Measurements from ENCODE around the gene BANF2.

Gene BANF2

DNA sequence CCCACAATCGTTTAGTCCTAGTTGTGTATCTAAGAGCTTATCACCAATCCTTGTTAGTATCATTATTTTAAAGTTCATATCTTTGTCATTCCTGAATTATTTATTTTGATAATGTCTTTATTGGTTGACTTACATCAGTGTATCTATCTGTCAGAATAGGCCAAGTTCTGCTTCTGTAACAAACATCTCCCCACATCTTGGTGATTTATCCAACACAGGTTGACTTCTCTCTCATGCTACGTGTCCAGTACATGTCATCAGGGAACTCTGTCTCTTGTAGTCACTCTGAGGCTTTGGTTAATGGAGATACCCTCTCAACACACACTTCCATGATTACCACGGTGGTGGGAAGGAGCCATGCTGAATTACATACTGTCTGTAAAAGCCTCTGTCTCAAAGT lies 38.4 kb downstream of the BANF2 start:
- TF ChIP-seq, protein P1, sequence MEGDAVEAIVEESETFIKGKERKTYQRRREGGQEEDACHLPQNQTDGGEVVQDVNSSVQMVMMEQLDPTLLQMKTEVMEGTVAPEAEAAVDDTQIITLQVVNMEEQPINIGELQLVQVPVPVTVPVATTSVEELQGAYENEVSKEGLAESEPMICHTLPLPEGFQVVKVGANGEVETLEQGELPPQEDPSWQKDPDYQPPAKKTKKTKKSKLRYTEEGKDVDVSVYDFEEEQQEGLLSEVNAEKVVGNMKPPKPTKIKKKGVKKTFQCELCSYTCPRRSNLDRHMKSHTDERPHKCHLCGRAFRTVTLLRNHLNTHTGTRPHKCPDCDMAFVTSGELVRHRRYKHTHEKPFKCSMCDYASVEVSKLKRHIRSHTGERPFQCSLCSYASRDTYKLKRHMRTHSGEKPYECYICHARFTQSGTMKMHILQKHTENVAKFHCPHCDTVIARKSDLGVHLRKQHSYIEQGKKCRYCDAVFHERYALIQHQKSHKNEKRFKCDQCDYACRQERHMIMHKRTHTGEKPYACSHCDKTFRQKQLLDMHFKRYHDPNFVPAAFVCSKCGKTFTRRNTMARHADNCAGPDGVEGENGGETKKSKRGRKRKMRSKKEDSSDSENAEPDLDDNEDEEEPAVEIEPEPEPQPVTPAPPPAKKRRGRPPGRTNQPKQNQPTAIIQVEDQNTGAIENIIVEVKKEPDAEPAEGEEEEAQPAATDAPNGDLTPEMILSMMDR (IDR thresholded peaks at IDR 0.05; ENCODE audit: low read depth, low read length), result no peak
- H3K4me3 ChIP-seq (ENCODE audit: low read depth, low read length), result no peak overlapping the region
- no peak for DNase-seq (ENCODE audit: low read depth, low spot score)
- in situ Hi-C loops (cut with HindIII; ENCODE audit: low sequenced_read_pairs), result no loop called here

DNA sequence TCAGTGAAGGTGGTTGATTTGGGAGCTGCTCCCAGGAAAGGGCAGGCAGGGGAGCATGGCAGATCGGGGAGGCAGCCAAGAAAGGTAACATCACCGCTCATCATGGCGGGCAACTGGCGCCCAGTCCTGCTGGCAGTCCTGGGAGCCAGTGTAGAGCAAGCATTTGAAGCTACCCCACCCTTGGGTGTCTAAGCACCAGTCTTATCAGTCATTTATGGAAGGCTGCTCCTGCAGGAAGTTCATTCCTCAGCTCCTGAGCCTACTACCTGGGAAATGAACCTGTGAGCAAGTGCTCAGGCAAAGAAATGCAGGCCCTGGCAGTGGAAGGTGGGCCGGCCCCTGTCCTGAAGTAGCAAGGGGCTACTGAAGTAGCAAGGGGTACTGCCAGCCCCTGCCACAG lies 41.5 kb downstream of the BANF2 start:
- no peak for DNase-seq (ENCODE audit: low read depth, low spot score)
- H3K4me3 ChIP-seq (ENCODE audit: low read depth, low read length), result no peak overlapping the region
- TF ChIP-seq, protein P1 (IDR thresholded peaks at IDR 0.05; ENCODE audit: low read depth, low read length), result no peak
- in situ Hi-C loops (cut with HindIII; ENCODE audit: low sequenced_read_pairs), result no loop called here

DNA sequence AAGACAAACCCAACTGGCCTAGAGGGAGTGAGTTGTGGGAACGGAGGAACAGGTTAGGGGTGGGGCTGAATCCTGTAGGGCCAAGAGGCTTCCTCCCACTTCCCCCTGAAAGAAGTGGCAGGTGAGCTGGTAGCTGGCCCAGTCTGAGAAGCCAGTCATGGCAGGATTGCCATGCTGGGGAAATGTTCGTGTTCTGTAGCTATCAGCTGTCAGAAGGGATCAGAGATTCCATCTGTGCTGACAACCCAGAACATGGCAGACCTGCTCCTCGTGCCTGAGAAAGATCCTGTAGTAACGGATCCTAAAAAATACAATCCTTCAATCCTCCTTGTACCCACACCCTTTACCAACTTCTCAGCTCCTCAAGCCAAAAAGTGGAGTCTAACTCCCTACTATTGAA lies 43.0 kb downstream of the BANF2 start:
- DNase-seq (ENCODE audit: low read depth, low spot score), result no peak
- in situ Hi-C loops (cut with HindIII; ENCODE audit: low sequenced_read_pairs), result no loop called here
- TF ChIP-seq, protein P1 (IDR thresholded peaks at IDR 0.05; ENCODE audit: low read depth, low read length), result no peak
- no peak overlapping the region for H3K4me3 ChIP-seq (ENCODE audit: low read depth, low read length)

DNA sequence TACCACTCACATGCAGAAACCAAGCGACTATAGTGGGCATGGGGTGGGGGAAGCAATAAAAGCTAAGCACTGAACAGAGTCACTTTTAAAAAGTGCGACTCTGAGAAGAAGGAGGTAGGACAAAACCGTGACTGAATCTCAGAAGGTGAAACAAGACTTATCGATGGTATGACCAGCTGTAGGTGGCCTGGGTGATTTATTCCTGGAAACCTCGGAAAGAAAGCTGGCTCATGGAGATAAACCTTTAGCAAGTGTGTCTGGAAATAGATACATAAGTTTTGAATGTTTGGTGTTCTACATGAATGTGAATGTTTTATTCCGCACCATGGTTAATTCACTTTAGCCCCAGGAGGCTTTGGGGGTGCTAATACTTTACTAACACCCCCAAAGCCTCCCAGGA lies 43.9 kb downstream of the BANF2 start:
- in situ Hi-C loops (cut with HindIII; ENCODE audit: low sequenced_read_pairs), result no loop called here
- no peak overlapping the region for H3K4me3 ChIP-seq (ENCODE audit: low read depth, low read length)
- TF ChIP-seq, protein P1 (IDR thresholded peaks at IDR 0.05; ENCODE audit: low read depth, low read length), result no peak
- no peak for DNase-seq (ENCODE audit: low read depth, low spot score)

DNA sequence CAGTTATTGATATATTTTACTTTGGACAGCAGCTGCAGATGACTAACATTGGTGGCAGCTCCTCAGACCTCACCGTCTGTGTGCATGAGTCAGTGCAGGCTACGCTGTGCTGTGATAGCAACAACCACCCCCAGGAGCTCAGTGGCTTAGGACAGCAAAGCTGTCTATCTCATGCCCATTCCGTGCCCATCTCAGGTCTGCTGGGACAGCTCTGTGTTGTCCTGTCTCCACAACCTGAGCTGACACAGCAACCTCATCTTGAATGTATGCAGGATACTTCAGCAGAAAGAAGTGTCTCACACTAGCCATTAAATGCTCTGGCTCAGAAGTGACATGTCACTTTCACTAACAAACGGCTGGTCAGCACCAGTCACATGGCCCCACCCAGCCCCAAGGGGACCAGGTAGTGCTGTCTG lies 47.7 kb downstream of the BANF2 start:
- H3K4me3 ChIP-seq (ENCODE audit: low read depth, low read length), result no peak overlapping the region
- in situ Hi-C loops (cut with HindIII; ENCODE audit: low sequenced_read_pairs), result no loop called here
- peak; percentile 89 for DNase-seq (ENCODE audit: low read depth, low spot score)
- TF ChIP-seq, protein P1 (IDR thresholded peaks at IDR 0.05; ENCODE audit: low read depth, low read length), result no peak

DNA sequence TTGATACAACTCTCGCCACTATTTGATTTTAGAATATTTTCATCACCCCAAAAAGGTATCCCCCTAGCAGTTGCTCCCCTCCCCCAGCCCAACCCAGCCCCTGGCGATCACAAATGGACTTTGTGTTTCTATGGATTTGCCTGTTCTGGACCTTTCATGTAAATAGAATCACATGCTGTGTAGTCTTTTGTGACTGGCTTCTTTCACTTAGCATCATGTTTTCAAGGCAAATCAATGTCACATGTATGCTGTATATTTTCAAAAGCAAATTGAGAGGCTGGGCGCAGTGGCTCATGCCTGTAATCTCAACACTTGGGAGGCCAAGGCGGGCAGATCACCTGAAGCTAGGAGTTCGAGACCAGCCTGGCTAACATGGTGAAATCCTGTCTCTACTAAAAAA lies 48.5 kb downstream of the BANF2 start:
- TF ChIP-seq, protein P1 (IDR thresholded peaks at IDR 0.05; ENCODE audit: low read depth, low read length), result no peak
- H3K4me3 ChIP-seq (ENCODE audit: low read depth, low read length), result no peak overlapping the region
- DNase-seq (ENCODE audit: low read depth, low spot score), result no peak
- in situ Hi-C loops (cut with HindIII; ENCODE audit: low sequenced_read_pairs), result no loop called here

DNA sequence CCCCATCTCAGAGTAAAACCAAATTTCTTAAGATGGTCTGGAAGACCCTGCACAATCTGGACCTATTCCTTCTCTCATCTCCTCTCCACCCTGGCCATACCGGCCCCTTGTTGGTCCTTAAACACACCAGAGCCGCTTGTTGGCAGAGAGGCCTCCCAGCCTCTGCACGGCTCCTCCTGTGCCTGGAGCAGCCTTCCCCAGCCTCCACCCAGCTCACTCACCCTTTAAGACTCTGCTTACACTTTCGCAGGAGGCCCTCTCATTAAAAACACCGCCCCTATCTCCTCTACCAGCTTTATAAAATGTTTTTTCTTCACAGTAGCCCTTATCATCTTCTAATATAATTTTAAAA lies 49.8 kb downstream of the BANF2 start:
- in situ Hi-C loops (cut with HindIII; ENCODE audit: low sequenced_read_pairs), result no loop called here
- TF ChIP-seq, protein P1 (IDR thresholded peaks at IDR 0.05; ENCODE audit: low read depth, low read length), result no peak
- H3K4me3 ChIP-seq (ENCODE audit: low read depth, low read length), result no peak overlapping the region
- DNase-seq (ENCODE audit: low read depth, low spot score), result peak; percentile 10
